Left lung (tissue), 10 donors: ENCODE measurements around the gene CNPY1. TPM values are rescaled to one million over a fixed set of nuclear protein-coding genes. Genes with fewer than 3 reads are reported as not detected.

Experiments used
- ATAC-seq: fragments of 200-7000 bp; cut with Tn5 transposase; one replicate; pipeline ENCODE4 v1.9.1; 2020; ENCODE audit warnings: moderate library complexity
- DNase-seq, 4 donors: peaks; one replicate each; pipeline ENCODE4 v3.0.0-alpha.2; 2013 to 2020
- H3K27ac ChIP-seq, 2 donors: fragments of 200-600 bp; sonication (generic) in 1 of 2; one replicate each; pipeline versions ENCODE4 v1.5.0 to v1.8.0; 2020 to 2021
- H3K27me3 ChIP-seq, 2 donors: fragments of 200-600 bp; sonication (generic) in 1 of 2; one replicate each; pipeline versions ENCODE4 v1.5.0 to v1.8.0; 2020 to 2021
- H3K36me3 ChIP-seq, 2 donors: fragments of 200-600 bp; sonication (generic) in 1 of 2; one replicate each; pipeline versions ENCODE4 v1.5.0 to v1.8.0; 2020 to 2021
- H3K4me1 ChIP-seq, 2 donors: fragments of 200-600 bp; one replicate each; pipeline ENCODE4 v1.8.0; 2021
- H3K4me3 ChIP-seq, 2 donors: fragments of 200-600 bp; sonication (generic) in 1 of 2; one replicate each; pipeline versions ENCODE4 v1.5.0 to v1.8.0; 2020 to 2021; ENCODE audit warnings: mild to moderate bottlenecking in 1 of 2
- H3K9me3 ChIP-seq, 2 donors: fragments of 200-600 bp; sonication (generic) in 1 of 2; one replicate each; pipeline versions ENCODE4 v1.5.0 to v1.8.0; 2020 to 2021
- CTCF ChIP-seq, 2 donors: fragments of 200-600 bp; sonication (generic) in 1 of 2; IDR thresholded peaks; one replicate each; pipeline versions ENCODE4 v1.5.0 to v1.8.0; 2021; ENCODE audit warnings: antibody characterized with exemption in 2 of 2
- intact Hi-C, 2 donors: fragments of 100-400 bp; cut with DNase I; formaldehyde crosslinking; loops; one replicate each; pipeline versions ENCODE4 v1.11.2 to v1.14.2; 2022
- polyA plus RNA-seq, 6 donors: library from polyadenylated mRNA; unstranded; fragments of 120-200 nt; gene quantifications; one replicate each; pipeline ENCODE4 v1.2.1, GENCODE V29; 2013; ENCODE audit not compliant: insufficient read length in 6 of 6
- total RNA-seq, 2 donors: library from RNA; stranded (reverse); fragmentation: NEBNext Ultra II Directional; extraction: Animal tissue kit (Norgen Biotek cat#: 25700); gene quantifications; one replicate each; pipeline ENCODE4 v1.2.1, GENCODE V29; 2021
- donor health status: DM: no; HTN: yes; CAD: no.
- donor health status: DM: no; HTN: no; CAD: no.

The CNPY1 gene
- total and polyA plus RNA-seq, 8 donors, result not detected

GRCh38 chr7:155583636-155584035, 37.3 kb upstream of the CNPY1 start:
- intact Hi-C loops, result no loop called here
- H3K27me3 ChIP-seq, result peaks cover 0 to 8% of the 10 kb centered on the region in 2 donors
- no peak for ATAC-seq
- H3K4me3 ChIP-seq, result no peak overlapping the region
- H3K4me1 ChIP-seq, result peaks cover 0 to 11% of the 10 kb centered on the region in 2 donors
- H3K36me3 ChIP-seq, result no peaks in the 10 kb centered on the region
- no peak for TF ChIP-seq CTCF (IDR thresholded peaks at IDR 0.05)
- peak in 1 of 4 donors; percentile 15 for DNase-seq
- no peaks in the 10 kb centered on the region for H3K9me3 ChIP-seq
- H3K27ac ChIP-seq, result no peak overlapping the region

GRCh38 chr7:155581954-155582353, 35.6 kb upstream of the CNPY1 start:
- no peak for DNase-seq
- no peak for TF ChIP-seq CTCF (IDR thresholded peaks at IDR 0.05)
- Histone ChIP-seq H3K4me3 (no peak overlapping the region), H3K27ac (no peak overlapping the region), H3K9me3 (no peaks in the 10 kb centered on the region), H3K4me1 (peaks cover 0 to 11% of the 10 kb centered on the region in 2 donors), H3K27me3 (peaks cover 0 to 8% of the 10 kb centered on the region in 2 donors), H3K36me3 (no peaks in the 10 kb centered on the region)
- ATAC-seq, result no peak
- intact Hi-C loops, result no loop called here

GRCh38 chr7:155581107-155581830, 34.9 kb upstream of the CNPY1 start:
- intact Hi-C loops, result no loop called here

GRCh38 chr7:155580367-155580766, 34.0 kb upstream of the CNPY1 start:
- Histone ChIP-seq H3K36me3 (no peaks in the 10 kb centered on the region), H3K4me1 (peaks cover 0 to 7% of the 10 kb centered on the region in 2 donors), H3K4me3 (no peak overlapping the region), H3K9me3 (no peaks in the 10 kb centered on the region), H3K27ac (no peak overlapping the region), H3K27me3 (peaks cover 0 to 8% of the 10 kb centered on the region in 2 donors)
- intact Hi-C loops, result no loop called here
- TF ChIP-seq CTCF (IDR thresholded peaks at IDR 0.05), result no peak
- ATAC-seq (no peak), DNase-seq (no peak)

More at GRCh38 chr7:155581107-155581830, 34.9 kb upstream of the CNPY1 start:
- no peak for ATAC-seq
- no peak for TF ChIP-seq CTCF (IDR thresholded peaks at IDR 0.05)
- Histone ChIP-seq H3K27me3 (peaks cover 0 to 8% of the 10 kb centered on the region in 2 donors), H3K4me3 (no peak overlapping the region), H3K4me1 (peaks cover 0 to 11% of the 10 kb centered on the region in 2 donors), H3K9me3 (no peaks in the 10 kb centered on the region), H3K27ac (no peak overlapping the region), H3K36me3 (no peaks in the 10 kb centered on the region)
- DNase-seq, result no peak

GRCh38 chr7:155579565-155579964, 33.2 kb upstream of the CNPY1 start:
- H3K27ac ChIP-seq, result no peak overlapping the region
- H3K36me3 ChIP-seq, result no peaks in the 10 kb centered on the region
- DNase-seq (peak in 1 of 4 donors; percentile 13), ATAC-seq (no peak)
- no peak for TF ChIP-seq CTCF (IDR thresholded peaks at IDR 0.05)
- intact Hi-C loops, result no loop called here
- no peak overlapping the region for H3K4me3 ChIP-seq
- no peaks in the 10 kb centered on the region for H3K9me3 ChIP-seq
- H3K4me1 ChIP-seq, result no peaks in the 10 kb centered on the region
- H3K27me3 ChIP-seq, result peaks cover 0 to 8% of the 10 kb centered on the region in 2 donors
